GM12864 (cell line): ENCODE results near the gene CCDC148.

ENCODE experiments used
- DNase-seq: peaks from one replicate; pipeline ENCODE4 v3.0.0-alpha.2; 2011; ENCODE audit warnings: low read depth
- H3K4me3 ChIP-seq: 2 replicates; pipeline ENCODE4 v1.5.1; 2011; ENCODE audit warnings: mild to moderate bottlenecking, low read depth, low read length, control low read depth
- CTCF ChIP-seq: IDR thresholded peaks from 2 replicates; pipeline ENCODE4 v1.5.1; 2011; ENCODE audit warnings: low read depth, mild to moderate bottlenecking, moderate library complexity, low read length, control low read depth, inconsistent platforms; ENCODE audit errors: missing control alignments

Gene CCDC148

GRCh38 chr2:158131919-158132566 lies 324.5 kb downstream of the CCDC148 start:
- no peak overlapping the region for H3K4me3 ChIP-seq
- no peak for DNase-seq
- TF ChIP-seq CTCF = no peak

GRCh38 chr2:158131483-158131912 lies 325.1 kb downstream of the CCDC148 start:
- no peak for TF ChIP-seq CTCF
- no peak for DNase-seq
- H3K4me3 ChIP-seq = no peak overlapping the region

- no peak for DNase-seq
- no peak for TF ChIP-seq CTCF
- H3K4me3 ChIP-seq = no peak overlapping the region
Measured at GRCh38 chr2:158130832-158131473, 325.6 kb downstream of the CCDC148 start.

GRCh38 chr2:158129037-158129436 lies 327.5 kb downstream of the CCDC148 start:
- TF ChIP-seq CTCF = no peak
- no peak for DNase-seq
- H3K4me3 ChIP-seq = no peak overlapping the region

GRCh38 chr2:158128168-158128973 lies 328.2 kb downstream of the CCDC148 start:
- no peak for TF ChIP-seq CTCF
- DNase-seq = no peak
- no peak overlapping the region for H3K4me3 ChIP-seq

- no peak overlapping the region for H3K4me3 ChIP-seq
- no peak for TF ChIP-seq CTCF
- no peak for DNase-seq
Measured at GRCh38 chr2:158127380-158127804, 329.2 kb downstream of the CCDC148 start.
